ENCODE measurements around the gene PDCD6IP.

Gene PDCD6IP

DNA sequence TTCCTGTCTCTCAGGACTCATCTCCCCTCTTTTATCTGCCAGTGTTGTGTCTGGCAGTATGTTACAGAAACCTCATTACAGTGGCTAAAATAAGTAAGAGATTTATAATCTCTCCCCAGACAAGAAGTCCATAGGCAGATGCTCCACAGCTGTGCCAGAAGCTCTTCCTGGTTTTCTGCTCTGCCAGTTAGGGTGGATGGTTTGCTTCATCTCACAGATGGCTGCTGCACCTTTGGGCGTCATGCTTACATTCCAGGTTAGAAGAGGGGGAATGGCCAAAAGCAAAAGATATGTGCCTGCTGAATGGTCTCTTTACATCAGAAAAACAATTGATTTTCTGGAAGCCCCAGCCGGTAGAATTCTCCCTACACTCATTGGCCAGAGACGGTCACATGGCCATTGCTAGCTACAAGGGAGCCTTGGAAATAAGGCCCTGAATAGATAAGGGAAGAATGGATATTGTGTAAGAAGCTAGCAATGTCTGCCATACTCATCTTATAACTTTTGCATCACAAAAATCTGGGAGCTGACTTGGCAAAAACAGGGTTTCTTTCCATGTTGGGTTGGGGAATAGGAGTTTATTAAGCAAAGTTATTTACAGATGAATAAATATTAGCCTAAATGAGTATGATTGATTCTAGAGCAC is 91.1 kb downstream of the PDCD6IP start:
- POLR2A ChIA-PET = no interaction called here
- Histone ChIP-seq H3K4me3 (ENCODE audit: low read depth, low read length) (no peak overlapping the region), H3K36me3 (ENCODE audit: control insufficient read depth in 2 of 2, insufficient read depth in 1 of 2, low read length in 2 of 2) (no peaks in the 10 kb centered on the region), H3K4me1 (ENCODE audit: control insufficient read depth, insufficient read depth, low read length) (no peaks in the 10 kb centered on the region), H3K9me3 (ENCODE audit: control insufficient read depth, insufficient read depth, low read depth, low read length) (no peaks in the 10 kb centered on the region), H3K27ac (ENCODE audit: extremely low read depth, low read depth, low read length) (no peak overlapping the region)
- TF ChIP-seq SP7 (tag by site-specific recombination; IDR thresholded peaks at IDR 0.05) (no peak), ZNF26 (tag by site-specific recombination; IDR thresholded peaks at IDR 0.05) (no peak), ZBTB8A (tag by site-specific recombination; IDR thresholded peaks at IDR 0.05) (no peak), ZNF776 (tag by site-specific recombination; IDR thresholded peaks at IDR 0.05; ENCODE audit: borderline replicate concordance) (no peak)
- CTCF ChIA-PET = no interaction called here

DNA sequence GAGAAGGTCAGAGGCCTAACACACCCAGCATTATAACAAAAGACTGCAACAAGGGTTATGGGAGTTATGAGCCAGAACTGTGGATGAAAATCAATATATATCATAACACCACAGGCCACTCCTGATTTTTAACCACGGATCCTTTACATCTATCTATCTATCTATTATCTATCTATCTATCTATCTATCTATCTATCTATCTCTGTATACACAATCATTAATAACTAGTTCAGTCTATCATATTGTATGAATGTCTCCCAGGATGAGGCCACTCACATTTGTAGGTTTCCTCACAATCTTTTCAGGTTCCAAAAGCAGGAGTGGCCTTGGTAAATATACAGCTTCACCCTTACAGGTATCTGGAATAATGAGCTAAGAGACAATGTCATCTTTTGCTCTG is 94.2 kb downstream of the PDCD6IP start:
- POLR2A ChIA-PET = no interaction called here
- no peak for TF ChIP-seq SCRT1 (tag by site-specific recombination; IDR thresholded peaks at IDR 0.05; ENCODE audit: borderline replicate concordance)
- no peak for TF ChIP-seq ZNF768 (tag by site-specific recombination; IDR thresholded peaks at IDR 0.05)
- TF ChIP-seq ZNF211 (tag by site-specific recombination; IDR thresholded peaks at IDR 0.05; ENCODE audit: low read depth) = no peak
- TF ChIP-seq ZNF747 (tag by site-specific recombination; IDR thresholded peaks at IDR 0.05) = no peak
- TF ChIP-seq ZNF280D (tag by site-specific recombination; IDR thresholded peaks at IDR 0.05) = no peak
- no peak for TF ChIP-seq ZNF433 (tag by site-specific recombination; IDR thresholded peaks at IDR 0.05; ENCODE audit: low read depth)
- TF ChIP-seq ZNF221 (tag by site-specific recombination; IDR thresholded peaks at IDR 0.05; ENCODE audit: borderline replicate concordance) = no peak
- no peak for TF ChIP-seq ZBTB7A (tag by site-specific recombination; IDR thresholded peaks at IDR 0.05; ENCODE audit: low read depth)
- no peak for TF ChIP-seq ZNF701 (tag by site-specific recombination; IDR thresholded peaks at IDR 0.05)
- TF ChIP-seq ZNF292 (tag by site-specific recombination; IDR thresholded peaks at IDR 0.05; ENCODE audit: borderline replicate concordance, low read depth) = no peak
- no peak for TF ChIP-seq ZNF529 (tag by site-specific recombination; IDR thresholded peaks at IDR 0.05; ENCODE audit: insufficient replicate concordance)
- TF ChIP-seq, protein P1, sequence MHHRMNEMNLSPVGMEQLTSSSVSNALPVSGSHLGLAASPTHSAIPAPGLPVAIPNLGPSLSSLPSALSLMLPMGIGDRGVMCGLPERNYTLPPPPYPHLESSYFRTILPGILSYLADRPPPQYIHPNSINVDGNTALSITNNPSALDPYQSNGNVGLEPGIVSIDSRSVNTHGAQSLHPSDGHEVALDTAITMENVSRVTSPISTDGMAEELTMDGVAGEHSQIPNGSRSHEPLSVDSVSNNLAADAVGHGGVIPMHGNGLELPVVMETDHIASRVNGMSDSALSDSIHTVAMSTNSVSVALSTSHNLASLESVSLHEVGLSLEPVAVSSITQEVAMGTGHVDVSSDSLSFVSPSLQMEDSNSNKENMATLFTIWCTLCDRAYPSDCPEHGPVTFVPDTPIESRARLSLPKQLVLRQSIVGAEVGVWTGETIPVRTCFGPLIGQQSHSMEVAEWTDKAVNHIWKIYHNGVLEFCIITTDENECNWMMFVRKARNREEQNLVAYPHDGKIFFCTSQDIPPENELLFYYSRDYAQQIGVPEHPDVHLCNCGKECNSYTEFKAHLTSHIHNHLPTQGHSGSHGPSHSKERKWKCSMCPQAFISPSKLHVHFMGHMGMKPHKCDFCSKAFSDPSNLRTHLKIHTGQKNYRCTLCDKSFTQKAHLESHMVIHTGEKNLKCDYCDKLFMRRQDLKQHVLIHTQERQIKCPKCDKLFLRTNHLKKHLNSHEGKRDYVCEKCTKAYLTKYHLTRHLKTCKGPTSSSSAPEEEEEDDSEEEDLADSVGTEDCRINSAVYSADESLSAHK (tag by site-specific recombination; IDR thresholded peaks at IDR 0.05) = no peak
- TF ChIP-seq ZNF423 (tag by site-specific recombination; IDR thresholded peaks at IDR 0.05) = no peak
- TF ChIP-seq ZNF548 (tag by site-specific recombination; IDR thresholded peaks at IDR 0.05) = no peak
- TF ChIP-seq ZNF175 (tag by site-specific recombination; IDR thresholded peaks at IDR 0.05) = no peak
- no peak for TF ChIP-seq ZNF473 (tag by site-specific recombination; IDR thresholded peaks at IDR 0.05)
- H3K27ac ChIP-seq (ENCODE audit: extremely low read depth, low read depth, low read length) = no peak overlapping the region
- H3K9me3 ChIP-seq (ENCODE audit: control insufficient read depth, insufficient read depth, low read depth, low read length) = no peaks in the 10 kb centered on the region
- CTCF ChIA-PET = interaction anchor here (0.7 to 1.0 kb wide), 2 partner anchors 9 to 10 kb away, joined by 3 to 6 read pairs; no protein-coding TSS in a partner anchor
- no peak overlapping the region for H3K4me3 ChIP-seq (ENCODE audit: low read depth, low read length)
- no peaks in the 10 kb centered on the region for H3K4me1 ChIP-seq (ENCODE audit: control insufficient read depth, insufficient read depth, low read length)
- no peaks in the 10 kb centered on the region for H3K36me3 ChIP-seq (ENCODE audit: control insufficient read depth in 2 of 2, insufficient read depth in 1 of 2, low read length in 2 of 2)
